Stimulated activated CD4-positive, alpha-beta T cell treated with anti-CD3 and anti-CD28 coated beads, TNF-alpha, amount 100 ng/mL, for 1 hour (primary cell): ENCODE measurements around the gene TMEM63C.
"Not testable (repeated sequence)": the region's sequence is repeated elsewhere in the genome, so short reads cannot be mapped to it uniquely, and the experiment has no call there.

ENCODE experiments used
- DNase-seq, 3 donors: peaks; one replicate each; pipeline ENCODE4 v3.0.0-alpha.2; 2020; ENCODE audit warnings: low read depth in 3 of 3, low spot score in 1 of 3

Gene TMEM63C

GRCh38 chr14:77155083-77155482 is 26.5 kb upstream of the TMEM63C start:
- no peak for DNase-seq

DNA sequence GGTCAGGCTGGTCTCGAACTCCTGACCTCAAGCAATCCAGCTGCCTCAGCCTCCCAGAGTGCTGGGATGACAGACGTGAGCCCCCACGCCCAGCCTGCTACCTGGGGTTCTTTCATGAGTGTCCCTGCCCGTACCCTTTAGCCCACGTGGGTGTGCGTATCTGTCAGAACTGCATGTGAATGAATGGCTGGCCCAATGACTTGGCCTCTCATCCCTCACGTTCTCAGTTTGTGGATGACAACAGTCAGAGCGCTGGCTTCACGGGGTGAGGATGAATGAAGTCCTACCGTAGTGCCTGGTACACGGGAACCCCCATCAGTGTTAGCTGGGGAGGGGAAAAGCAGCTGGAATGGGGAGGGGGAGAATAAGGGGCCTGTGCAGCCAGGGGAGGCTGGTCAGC is 23.9 kb upstream of the TMEM63C start:
- DNase-seq, result no peak

GRCh38 chr14:77158175-77158881 is 23.3 kb upstream of the TMEM63C start:
- no peak for DNase-seq

DNA sequence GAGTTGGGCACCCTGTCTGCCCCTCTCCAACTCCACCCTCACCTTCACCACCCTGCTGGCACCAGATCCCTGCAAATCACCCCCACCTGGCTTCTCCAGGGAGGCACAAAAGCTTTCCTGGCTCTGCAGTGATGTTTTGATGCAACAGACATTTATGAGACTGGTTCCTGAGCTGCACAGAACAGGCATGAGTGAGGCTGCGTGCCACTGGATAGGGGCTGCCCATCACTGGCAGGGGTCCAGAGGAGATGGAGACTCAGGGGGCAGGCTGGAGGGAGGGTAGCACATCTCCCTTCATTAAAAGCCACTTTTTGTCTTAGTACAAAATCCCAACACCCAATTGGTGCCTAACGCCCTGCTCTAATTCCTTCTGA is 22.7 kb upstream of the TMEM63C start:
- no peak for DNase-seq

- DNase-seq, result no peak
These were observed 20.6 kb upstream of the TMEM63C start for GRCh38 chr14:77161011-77161410.

GRCh38 chr14:77170045-77170444 is 11.6 kb upstream of the TMEM63C start:
- no peak for DNase-seq

- no peak for DNase-seq
These were observed 8.7 kb upstream of the TMEM63C start for GRCh38 chr14:77172916-77173315.

DNA sequence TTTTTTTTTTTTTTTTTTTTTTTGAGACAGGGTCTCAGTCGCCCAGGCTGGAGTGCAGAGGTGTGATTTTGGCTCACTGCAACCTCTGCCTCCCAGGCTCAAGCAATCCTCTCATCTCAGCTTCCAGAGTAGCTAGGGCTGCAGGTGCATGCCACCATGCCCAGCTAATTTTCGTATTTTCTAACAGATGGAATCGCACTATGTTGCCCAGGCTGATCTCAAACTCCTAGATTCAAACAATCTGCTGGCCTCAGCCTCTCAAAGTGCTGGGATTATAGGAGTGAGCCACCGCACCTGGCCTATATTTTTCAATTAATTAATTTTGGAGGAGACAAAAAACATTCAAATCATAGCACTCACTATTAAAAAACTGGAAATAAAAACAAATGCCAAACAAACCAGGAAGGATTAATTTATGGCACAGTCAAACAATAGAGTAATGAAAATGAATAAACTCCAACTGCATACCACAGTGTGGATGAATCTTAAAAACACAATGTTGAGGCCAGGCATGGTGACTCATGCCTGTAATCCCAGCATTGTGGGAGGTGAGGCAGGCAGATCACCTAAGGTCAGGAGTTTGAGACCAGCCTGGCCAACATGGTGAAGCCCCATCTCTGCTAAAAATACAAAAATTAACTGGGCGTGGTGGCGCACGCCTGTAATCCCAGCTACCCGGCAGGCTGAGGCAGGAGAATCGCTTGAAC is 7.5 kb upstream of the TMEM63C start:
- not testable (repeated sequence) for DNase-seq

GRCh38 chr14:77175843-77176242 is 5.8 kb upstream of the TMEM63C start:
- no peak for DNase-seq

GRCh38 chr14:77177702-77178101 is 3.9 kb upstream of the TMEM63C start:
- DNase-seq, result no peak

DNA sequence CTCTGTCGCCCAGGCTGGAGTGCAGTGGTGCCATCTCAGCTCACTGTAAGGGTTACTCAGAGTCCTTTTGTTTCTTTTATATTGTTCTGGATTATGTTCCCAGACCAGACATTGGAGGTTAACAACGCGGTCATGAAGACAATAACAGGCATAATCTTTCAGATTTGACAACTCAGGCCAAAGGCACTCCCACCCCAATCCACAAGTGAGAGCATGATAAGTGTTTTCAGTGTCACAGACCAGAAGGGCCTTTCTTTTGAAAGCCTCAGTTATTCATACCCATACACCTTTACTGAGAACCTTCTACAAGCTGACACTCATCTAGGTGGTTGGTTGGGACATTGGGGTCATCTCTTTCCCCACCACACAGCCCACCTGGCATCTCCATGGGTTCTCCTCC is 2.9 kb upstream of the TMEM63C start:
- DNase-seq, result no peak

- DNase-seq, result no peak
These were observed 634 bp upstream of the TMEM63C start for GRCh38 chr14:77180726-77181602.

DNA sequence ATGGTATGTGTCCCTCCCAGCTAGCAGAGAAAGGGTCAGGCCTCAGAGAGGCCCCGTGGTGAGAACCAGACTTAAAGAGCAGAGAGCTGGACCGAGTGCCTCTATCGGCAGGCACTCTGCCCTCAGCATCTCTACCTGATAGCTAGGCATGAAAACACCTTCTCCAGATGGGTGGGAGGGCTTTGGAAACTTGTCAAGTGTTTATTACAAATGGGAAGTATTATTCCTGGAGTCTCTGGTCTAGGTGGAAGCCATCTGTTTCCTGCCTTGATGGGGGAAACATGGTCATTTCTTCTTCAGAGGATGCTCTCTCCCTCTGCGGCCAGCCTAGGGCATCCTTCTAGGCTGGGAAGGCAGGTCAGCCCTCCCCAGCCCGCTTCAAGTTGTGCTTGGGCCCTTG is 2.3 kb downstream of the TMEM63C start:
- DNase-seq, result no peak

- no peak for DNase-seq
These were observed 2.9 kb downstream of the TMEM63C start for GRCh38 chr14:77184396-77185092.

- DNase-seq, result no peak
These were observed 3.5 kb downstream of the TMEM63C start for GRCh38 chr14:77185093-77185465.

GRCh38 chr14:77186911-77187648 is 5.5 kb downstream of the TMEM63C start:
- no peak for DNase-seq

- DNase-seq, result no peak
These were observed 6.0 kb downstream of the TMEM63C start for GRCh38 chr14:77187649-77188012.

- DNase-seq, result no peak
These were observed 7.9 kb downstream of the TMEM63C start for GRCh38 chr14:77189479-77189878.

GRCh38 chr14:77190977-77191376 is 9.4 kb downstream of the TMEM63C start:
- DNase-seq, result no peak

GRCh38 chr14:77194706-77195105 is 13.1 kb downstream of the TMEM63C start:
- DNase-seq, result no peak

DNA sequence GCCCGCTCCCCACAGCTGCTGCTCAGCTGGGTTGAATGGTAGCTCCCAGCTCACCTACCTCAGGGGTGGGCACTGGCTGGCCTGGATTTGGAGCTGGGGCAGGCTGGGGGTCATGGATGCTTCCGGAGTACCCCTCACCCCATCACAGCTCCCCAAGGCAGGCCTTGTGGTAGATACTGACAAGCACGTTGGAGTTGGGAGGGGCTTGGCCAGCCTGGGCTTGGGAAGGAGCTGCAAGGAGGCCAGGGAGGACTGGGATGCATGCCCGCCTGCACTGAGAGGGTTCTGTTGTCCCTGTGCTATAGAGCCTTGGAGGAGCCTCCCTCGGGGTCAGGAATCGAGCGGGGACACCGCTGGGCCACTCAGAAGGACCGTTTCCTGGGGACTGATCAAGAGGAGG is 14.2 kb downstream of the TMEM63C start:
- no peak for DNase-seq
